GM19043 (cell line): Measurements from ENCODE around the gene MPST.

Source experiments
- ATAC-seq: cut with Tn5 transposase; IDR thresholded peaks from one replicate; pipeline ENCODE4 v1.9.1; 2021; ENCODE audit warnings: low read depth; ENCODE audit not compliant: unreplicated experiment

The MPST gene

GRCh38 chr22:37000676-37001534 is 18.6 kb upstream of the MPST start:
- ATAC-seq = no peak

GRCh38 chr22:37001826-37002225 is 17.7 kb upstream of the MPST start:
- no peak for ATAC-seq

- ATAC-seq = no peak
These were observed 16.9 kb upstream of the MPST start for GRCh38 chr22:37002633-37003032.

- ATAC-seq = no peak
These were observed 11.9 kb upstream of the MPST start for GRCh38 chr22:37007651-37008050.

GRCh38 chr22:37008365-37008764 is 11.2 kb upstream of the MPST start:
- ATAC-seq = no peak

GRCh38 chr22:37009490-37009889 is 10.1 kb upstream of the MPST start:
- no peak for ATAC-seq

GRCh38 chr22:37010174-37010573 is 9.4 kb upstream of the MPST start:
- ATAC-seq = no peak

GRCh38 chr22:37010976-37011375 is 8.6 kb upstream of the MPST start:
- ATAC-seq = no peak

- ATAC-seq = no peak
These were observed 8.1 kb upstream of the MPST start for GRCh38 chr22:37011472-37011871.

- no peak for ATAC-seq
These were observed 7.2 kb upstream of the MPST start for GRCh38 chr22:37012262-37012904.

- ATAC-seq = no peak
These were observed 6.6 kb upstream of the MPST start for GRCh38 chr22:37012956-37013355.

- no peak for ATAC-seq
These were observed 5.1 kb upstream of the MPST start for GRCh38 chr22:37014415-37014806.

- ATAC-seq = no peak
These were observed 4.5 kb upstream of the MPST start for GRCh38 chr22:37014835-37015586.

- ATAC-seq = no peak
These were observed 4.0 kb upstream of the MPST start for GRCh38 chr22:37015587-37015878.

GRCh38 chr22:37016134-37016910 is 3.2 kb upstream of the MPST start:
- ATAC-seq = no peak

- no peak for ATAC-seq
These were observed 2.2 kb upstream of the MPST start for GRCh38 chr22:37017356-37017755.

GRCh38 chr22:37018086-37018814 is 1.3 kb upstream of the MPST start:
- ATAC-seq = no peak

GRCh38 chr22:37018815-37019308 is 680 bp upstream of the MPST start:
- peak; percentile 27 for ATAC-seq

GRCh38 chr22:37020192-37020479 is 594 bp downstream of the MPST start:
- no peak for ATAC-seq

- no peak for ATAC-seq
These were observed 1.5 kb downstream of the MPST start for GRCh38 chr22:37021041-37021440.
